ENCODE results near the gene SETD3.

The SETD3 gene

DNA sequence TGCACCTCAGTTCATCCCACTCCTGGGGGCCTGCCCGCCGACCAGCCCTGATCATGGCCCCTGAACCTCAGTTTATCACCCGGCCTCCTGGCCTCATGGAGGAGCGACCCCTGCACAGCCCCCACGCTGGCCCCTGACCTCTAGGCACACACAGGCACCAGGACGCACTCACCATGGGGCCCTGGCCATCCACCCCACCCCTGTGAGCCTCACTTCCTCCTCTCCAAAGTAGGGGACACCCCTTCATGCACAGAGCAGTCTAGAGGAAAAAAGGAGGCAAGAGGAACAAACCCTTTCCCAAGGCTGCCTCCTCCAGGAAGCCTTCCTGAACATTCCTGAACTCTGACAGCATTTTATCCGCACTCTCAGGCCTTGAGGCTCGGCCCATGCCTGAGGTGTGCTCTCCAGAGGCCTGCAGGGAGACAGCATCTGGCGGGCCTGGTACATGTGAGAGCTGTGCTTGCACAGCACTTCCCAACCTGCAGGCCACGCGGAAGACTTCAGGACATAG is 40.0 kb upstream of the SETD3 start:
- Mint-ChIP-seq H3K4me1 (peaks cover 5% of the 10 kb centered on the region), H3K36me3 (no peaks in the 10 kb centered on the region), H3K9me3 (no peaks in the 10 kb centered on the region), H3K27me3 (no peaks in the 10 kb centered on the region), H3K4me3 (no peak overlapping the region), H3K27ac (no peak overlapping the region)
- ATAC-seq (ENCODE audit: low read depth) (no peak), DNase-seq (ENCODE audit: low spot score in 2 of 2) (no peak)

DNA sequence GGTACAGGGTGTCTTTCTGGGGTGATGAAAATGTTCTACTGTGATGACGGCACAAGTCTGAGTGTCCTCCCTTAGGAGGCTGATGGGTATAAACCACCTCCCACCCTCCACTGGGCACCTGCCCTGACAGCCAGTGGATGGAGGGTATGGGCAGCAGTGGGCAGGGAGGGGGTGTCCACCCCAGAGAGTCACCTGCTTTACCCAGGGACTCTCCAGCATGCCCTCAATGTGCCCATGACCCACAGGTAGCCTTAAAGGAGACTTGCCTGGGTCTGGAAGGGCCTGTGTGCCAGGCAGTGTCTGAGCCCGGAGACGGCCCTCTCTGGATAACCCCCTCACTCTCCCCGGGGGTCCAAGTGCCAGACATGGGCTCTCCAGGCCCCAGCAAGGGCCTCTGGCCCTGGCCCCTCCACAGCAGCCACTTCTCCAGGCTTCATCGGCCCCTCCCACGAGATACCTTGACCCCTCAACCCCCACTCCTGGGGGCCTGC is 39.3 kb upstream of the SETD3 start:
- H3K27me3 Mint-ChIP-seq, result no peaks in the 10 kb centered on the region
- DNase-seq (ENCODE audit: low spot score in 2 of 2), result no peak
- H3K36me3 Mint-ChIP-seq, result no peaks in the 10 kb centered on the region
- H3K9me3 Mint-ChIP-seq, result no peaks in the 10 kb centered on the region
- no peak overlapping the region for H3K4me3 Mint-ChIP-seq
- no peak overlapping the region for H3K27ac Mint-ChIP-seq
- H3K4me1 Mint-ChIP-seq, result peaks cover 2% of the 10 kb centered on the region
- no peak for ATAC-seq (ENCODE audit: low read depth)

DNA sequence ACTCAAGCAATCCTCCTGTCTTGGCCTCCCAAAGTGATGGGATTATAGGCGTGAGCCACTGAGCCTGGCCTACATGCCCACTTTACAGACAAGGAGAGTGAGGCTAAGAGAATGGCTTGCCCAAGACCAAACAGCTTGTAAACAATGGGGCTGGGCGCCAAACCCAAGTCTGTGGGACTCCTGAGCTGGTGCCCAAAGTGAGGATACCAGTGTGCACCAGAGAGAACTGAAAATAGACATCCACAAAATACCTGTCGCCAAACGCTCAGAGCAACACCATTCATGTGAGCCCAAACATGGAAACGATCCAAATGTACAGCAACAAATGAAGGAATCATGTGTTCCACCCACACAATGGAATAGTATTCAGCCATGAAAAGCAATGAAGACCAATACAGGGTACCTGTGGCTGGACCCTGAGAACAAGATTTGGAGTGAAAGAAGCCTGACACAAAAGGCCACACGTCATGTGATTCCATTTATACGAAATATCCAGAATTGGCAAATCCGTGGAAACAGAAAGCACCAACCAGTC is 38.8 kb upstream of the SETD3 start:
- Mint-ChIP-seq H3K36me3 (no peaks in the 10 kb centered on the region), H3K4me3 (no peak overlapping the region), H3K4me1 (no peaks in the 10 kb centered on the region), H3K27me3 (no peaks in the 10 kb centered on the region), H3K27ac (no peak overlapping the region), H3K9me3 (no peaks in the 10 kb centered on the region)
- DNase-seq (ENCODE audit: low spot score in 2 of 2) (no peak), ATAC-seq (ENCODE audit: low read depth) (no peak)

DNA sequence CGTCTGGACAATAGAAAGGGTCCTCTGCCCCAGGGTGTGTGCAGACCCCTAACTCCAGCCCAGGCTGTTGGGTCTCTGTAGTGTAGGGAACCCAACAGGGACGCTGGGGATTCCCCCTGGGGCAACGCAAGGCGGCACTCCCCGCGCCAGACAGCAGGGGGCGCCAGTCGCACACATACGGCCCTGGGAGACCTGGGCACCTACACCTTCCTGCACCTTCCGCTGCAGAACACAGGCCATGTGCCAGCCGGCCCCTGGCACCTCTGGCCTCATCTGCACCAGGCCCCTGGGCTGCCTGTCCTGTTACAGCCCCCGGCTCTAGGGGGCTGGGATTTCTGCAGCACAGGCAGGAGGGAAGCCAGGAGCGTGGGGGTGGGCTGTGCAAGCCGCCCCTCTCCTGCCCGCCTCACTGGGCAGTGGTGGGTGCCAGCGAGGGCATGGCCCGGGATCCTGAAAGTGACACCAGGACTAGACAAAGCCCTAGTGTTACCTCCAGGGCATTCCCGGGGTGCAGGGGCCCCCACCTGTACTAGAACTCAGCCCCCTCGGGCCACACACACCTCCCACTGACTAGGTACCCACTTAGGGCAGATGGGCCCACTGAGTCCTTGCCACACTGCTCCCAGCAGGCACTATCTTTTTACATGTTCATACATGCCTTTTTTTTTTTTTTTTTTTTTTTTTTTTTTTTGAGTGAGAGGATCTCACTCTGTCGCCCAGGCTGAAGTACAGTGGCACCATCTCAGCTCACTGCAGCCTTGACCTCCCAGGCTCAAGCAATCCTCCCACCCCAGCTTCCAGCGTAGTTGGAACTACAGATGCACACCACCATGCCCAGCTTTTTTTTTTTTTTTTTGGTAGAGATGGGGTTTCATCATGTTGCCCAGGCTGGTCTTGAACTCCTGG is 38.0 kb upstream of the SETD3 start:
- Mint-ChIP-seq H3K27ac (no peak overlapping the region), H3K36me3 (no peaks in the 10 kb centered on the region), H3K4me3 (no peak overlapping the region), H3K9me3 (no peaks in the 10 kb centered on the region), H3K27me3 (no peaks in the 10 kb centered on the region), H3K4me1 (no peaks in the 10 kb centered on the region)
- peak; percentile 88 for ATAC-seq (ENCODE audit: low read depth)
- peak; percentile 76 to 92 for DNase-seq (ENCODE audit: low spot score in 2 of 2)

DNA sequence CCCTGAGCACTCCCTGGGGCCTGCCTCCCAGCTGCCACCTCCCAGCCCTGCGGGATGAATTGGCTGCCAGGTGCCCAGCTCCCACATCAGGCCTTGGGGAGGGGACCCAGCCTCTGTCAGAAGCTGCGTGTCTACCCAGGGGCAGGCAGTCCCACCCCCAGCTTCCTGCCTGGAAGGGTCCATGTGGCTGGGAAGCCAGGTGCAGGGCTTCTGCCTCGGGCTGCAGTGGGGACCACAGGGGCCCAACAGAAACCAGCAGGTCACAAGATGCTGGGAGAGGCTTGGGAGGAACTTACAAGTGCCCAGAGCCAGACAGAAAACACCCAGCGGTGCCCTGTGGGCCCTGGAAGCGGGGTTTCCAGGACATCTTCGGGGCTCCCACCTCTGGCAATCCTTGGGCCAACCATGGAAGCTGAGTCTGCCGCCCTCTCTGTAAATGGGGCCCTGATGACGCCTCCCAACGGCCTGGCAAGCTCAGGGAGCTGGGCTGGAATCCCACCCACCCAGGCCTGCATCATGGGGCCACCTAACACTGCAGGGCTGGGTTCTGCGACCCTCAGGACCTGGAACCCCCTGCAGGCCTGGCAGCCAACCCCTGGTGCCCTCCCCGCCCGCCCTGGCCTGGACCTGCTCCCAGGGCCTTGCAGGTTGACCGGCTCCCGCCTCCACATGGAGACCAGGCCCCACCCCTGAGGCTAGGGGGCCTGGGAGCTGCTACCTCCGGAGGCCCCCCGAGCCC is 37.2 kb upstream of the SETD3 start:
- ATAC-seq (ENCODE audit: low read depth) (no peak), DNase-seq (ENCODE audit: low spot score in 2 of 2) (no peak)
- Mint-ChIP-seq H3K36me3 (no peaks in the 10 kb centered on the region), H3K9me3 (no peaks in the 10 kb centered on the region), H3K27ac (no peak overlapping the region), H3K4me1 (no peaks in the 10 kb centered on the region), H3K27me3 (no peaks in the 10 kb centered on the region), H3K4me3 (no peak overlapping the region)

DNA sequence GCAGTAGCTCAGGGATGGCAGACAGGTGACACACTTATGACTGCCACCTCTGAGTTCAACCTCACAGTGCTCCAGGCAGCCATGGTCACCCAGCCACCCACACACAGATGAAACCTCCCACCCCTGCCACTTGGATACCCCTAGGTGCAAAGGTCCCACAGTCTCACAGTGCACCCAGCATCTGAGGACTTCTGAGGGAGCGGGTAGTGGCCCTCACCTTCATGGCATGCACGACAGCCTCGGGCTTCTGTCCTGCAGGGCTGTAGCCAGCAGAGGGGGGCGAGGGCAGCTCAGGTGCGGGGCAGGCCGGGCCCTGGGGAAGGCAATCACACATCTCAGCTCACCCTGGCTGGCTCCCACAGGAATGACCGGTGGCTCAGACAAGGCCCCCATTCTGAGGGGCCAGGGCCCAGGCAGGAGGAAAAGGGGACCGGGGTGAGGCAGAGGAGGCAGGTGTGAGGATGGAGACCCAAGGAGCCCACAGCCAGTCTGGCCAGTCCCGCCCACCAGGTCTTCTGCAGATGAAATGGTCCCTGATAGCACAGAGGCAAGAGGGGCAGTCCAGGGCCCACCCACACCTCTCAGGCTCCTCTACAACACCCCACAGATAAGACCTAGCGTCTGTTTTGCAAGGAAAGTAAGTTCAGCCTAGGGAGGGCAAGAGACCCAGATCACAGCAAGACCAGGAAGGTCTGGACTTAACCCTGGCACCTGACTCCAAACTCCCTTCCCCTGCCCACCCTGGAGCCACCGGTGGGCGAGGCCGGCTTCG is 36.4 kb upstream of the SETD3 start:
- no peak for ATAC-seq (ENCODE audit: low read depth)
- no peaks in the 10 kb centered on the region for H3K4me1 Mint-ChIP-seq

DNA sequence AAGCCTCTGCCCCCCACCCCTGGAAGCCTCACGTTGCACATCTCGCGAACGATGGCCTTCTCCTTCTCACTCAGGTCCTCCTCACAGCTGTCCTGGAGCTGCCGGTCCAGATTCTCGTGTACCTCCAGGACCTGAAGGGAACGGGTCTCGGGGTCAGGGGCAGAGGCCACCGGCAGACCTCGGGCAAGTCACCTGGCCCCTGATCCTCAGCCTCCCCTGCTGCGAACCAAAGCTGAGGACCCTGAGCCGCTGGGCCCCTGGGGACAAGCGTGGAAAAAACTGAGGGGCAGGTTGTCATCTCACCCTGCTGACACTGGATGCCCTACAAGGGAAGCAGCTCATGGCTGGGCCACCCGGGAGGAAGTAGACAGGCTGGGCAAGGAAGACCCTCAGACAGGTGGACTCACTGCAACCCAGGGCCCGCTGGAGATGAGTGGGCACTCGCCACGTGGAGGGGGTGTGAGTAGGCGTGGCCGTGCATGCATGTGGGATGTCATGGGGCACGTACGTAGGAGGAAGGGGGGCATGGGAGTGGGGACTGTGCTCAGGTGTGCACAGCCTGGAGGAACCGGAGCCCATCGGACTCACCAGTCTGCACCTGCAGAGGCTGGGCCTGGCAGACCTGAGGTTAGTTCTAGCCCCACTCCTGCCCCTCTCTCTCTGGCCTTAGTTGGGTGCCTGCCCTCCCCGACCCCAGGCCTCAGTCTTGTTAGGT is 35.7 kb upstream of the SETD3 start:
- H3K27ac Mint-ChIP-seq, result peak overlapping the region; percentile 45
- no peak overlapping the region for H3K4me3 Mint-ChIP-seq
- H3K27me3 Mint-ChIP-seq, result no peaks in the 10 kb centered on the region

More for the DNA sequence above, 36.4 kb upstream of the SETD3 start:
- Mint-ChIP-seq H3K9me3 (no peaks in the 10 kb centered on the region), H3K27me3 (no peaks in the 10 kb centered on the region), H3K27ac (no peak overlapping the region), H3K4me3 (no peak overlapping the region), H3K36me3 (no peaks in the 10 kb centered on the region)
- no peak for DNase-seq (ENCODE audit: low spot score in 2 of 2)

DNA sequence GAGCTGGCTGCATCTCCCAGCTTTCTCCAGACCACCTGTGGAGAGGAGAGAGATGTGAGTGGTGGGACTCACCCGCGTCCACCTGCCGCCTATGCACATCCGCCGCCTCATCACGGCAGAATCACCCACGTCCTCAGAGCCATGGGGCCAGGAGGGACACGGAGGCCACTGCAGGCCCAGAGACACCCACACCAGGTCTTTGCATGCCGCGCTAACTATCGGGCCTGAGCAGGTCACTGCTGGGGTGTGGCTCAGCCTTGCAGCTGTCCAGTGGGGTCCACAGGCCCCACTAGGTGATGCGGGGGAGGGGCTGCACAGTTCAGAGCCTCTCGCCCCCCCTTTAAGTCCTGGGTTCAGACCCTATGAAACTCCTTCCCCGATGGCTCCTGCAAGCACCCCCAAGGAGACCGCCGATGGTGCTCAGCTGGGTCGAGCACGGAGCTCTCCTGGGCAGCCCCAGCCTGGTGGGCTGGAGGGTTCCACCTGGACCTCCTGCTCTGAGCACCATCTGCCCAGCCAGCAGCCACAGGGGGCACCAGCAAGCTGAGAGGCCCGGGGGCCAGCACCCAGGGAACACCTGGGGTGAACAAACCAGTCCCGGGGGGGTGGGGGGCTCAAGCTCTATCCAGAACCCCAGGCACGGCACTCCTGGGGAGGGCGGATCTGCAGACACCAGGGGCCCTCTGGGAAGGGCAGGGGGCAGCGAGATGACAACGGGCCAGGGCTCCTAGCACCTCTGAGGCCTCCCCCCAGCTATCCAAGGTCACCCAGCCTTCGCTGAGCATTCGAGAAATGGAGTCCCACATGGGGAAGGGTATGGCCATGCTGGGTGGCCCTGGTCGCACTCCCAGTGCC is 34.9 kb upstream of the SETD3 start:
- H3K9me3 Mint-ChIP-seq, result no peaks in the 10 kb centered on the region
- ATAC-seq (ENCODE audit: low read depth), result no peak
- no peak for DNase-seq (ENCODE audit: low spot score in 2 of 2)
- H3K4me1 Mint-ChIP-seq, result no peaks in the 10 kb centered on the region
- H3K36me3 Mint-ChIP-seq, result no peaks in the 10 kb centered on the region
- H3K27me3 Mint-ChIP-seq, result no peaks in the 10 kb centered on the region
- no peak overlapping the region for H3K4me3 Mint-ChIP-seq
- H3K27ac Mint-ChIP-seq, result no peak overlapping the region

More for the DNA sequence above, 35.7 kb upstream of the SETD3 start:
- no peaks in the 10 kb centered on the region for H3K9me3 Mint-ChIP-seq
- ATAC-seq (ENCODE audit: low read depth) (no peak), DNase-seq (ENCODE audit: low spot score in 2 of 2) (no peak)
- no peaks in the 10 kb centered on the region for H3K36me3 Mint-ChIP-seq
- no peaks in the 10 kb centered on the region for H3K4me1 Mint-ChIP-seq

DNA sequence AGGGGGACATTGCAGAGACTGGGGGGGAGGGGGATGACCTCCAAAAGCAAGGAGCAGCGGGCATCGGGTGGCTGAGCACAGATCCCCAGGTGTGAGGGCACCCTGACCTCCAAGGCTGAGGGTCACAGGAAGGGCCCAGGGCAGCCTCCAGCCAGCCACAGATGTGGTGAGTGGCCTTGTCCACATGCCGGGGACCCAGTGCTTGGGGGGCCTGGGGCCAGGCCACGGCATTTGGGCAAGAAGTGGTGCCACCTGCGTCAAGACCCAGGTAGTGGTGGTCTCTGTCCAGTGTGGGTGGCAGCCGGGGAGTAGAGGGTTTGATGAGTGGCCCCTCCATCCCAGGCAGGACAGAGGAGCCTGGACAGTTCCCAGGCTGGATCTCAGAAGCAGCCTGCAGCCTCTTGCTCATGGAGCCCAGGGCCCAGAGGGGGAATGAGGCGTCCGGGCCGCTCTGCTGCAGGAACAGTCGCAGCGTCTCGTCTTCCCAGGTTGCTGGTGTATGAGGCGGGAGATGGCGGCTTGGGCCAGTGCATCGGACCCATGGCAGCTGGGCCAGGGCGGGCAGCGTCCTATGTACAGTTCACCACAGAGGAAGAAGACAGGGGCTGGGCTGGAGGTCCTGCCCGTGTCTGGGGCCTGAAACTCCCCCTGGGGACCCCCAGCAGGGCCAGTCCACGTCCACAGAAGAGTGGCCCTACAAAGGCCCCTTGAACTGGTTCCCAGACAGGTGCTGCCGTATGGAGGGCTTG is 34.1 kb upstream of the SETD3 start:
- H3K4me1 Mint-ChIP-seq, result no peaks in the 10 kb centered on the region
- H3K27me3 Mint-ChIP-seq, result no peaks in the 10 kb centered on the region
- ATAC-seq (ENCODE audit: low read depth), result no peak
- no peaks in the 10 kb centered on the region for H3K9me3 Mint-ChIP-seq
- DNase-seq (ENCODE audit: low spot score in 2 of 2), result no peak
- no peak overlapping the region for H3K4me3 Mint-ChIP-seq
- H3K36me3 Mint-ChIP-seq, result no peaks in the 10 kb centered on the region
- H3K27ac Mint-ChIP-seq, result no peak overlapping the region

DNA sequence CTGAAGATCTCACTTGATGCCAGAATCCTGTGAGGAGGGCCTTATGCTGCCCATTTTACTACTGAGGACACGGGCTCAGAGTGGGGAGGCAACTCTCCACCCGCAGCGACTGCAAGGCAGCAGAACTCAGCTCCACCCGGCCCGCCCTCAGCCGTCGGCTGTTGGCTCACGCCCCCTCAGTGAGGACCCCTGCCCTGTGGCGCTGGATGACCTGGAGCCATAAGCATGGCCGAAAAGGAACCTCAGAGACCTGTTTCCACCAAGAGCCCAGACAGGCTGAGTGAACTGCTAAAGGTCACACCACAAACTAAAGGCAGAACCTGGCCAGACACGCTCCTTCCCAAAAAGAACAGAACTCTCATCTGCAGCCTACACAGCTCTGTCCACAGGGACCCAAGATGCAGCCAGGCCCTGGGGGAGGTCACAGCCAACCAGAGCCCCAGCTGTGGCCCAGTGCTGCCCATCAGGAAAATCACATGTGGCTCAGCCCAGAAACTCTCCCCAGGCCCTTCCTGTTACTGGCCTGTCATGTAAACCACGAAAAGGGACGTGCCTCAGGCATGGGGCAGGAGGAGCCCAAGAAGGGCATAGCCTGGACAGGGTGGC is 33.4 kb upstream of the SETD3 start:
- peaks cover 5% of the 10 kb centered on the region for H3K36me3 Mint-ChIP-seq
- no peaks in the 10 kb centered on the region for H3K27me3 Mint-ChIP-seq
- no peak for DNase-seq (ENCODE audit: low spot score in 2 of 2)
- H3K4me3 Mint-ChIP-seq, result no peak overlapping the region
- H3K27ac Mint-ChIP-seq, result no peak overlapping the region
- ATAC-seq (ENCODE audit: low read depth), result no peak
- no peaks in the 10 kb centered on the region for H3K4me1 Mint-ChIP-seq
- no peaks in the 10 kb centered on the region for H3K9me3 Mint-ChIP-seq

DNA sequence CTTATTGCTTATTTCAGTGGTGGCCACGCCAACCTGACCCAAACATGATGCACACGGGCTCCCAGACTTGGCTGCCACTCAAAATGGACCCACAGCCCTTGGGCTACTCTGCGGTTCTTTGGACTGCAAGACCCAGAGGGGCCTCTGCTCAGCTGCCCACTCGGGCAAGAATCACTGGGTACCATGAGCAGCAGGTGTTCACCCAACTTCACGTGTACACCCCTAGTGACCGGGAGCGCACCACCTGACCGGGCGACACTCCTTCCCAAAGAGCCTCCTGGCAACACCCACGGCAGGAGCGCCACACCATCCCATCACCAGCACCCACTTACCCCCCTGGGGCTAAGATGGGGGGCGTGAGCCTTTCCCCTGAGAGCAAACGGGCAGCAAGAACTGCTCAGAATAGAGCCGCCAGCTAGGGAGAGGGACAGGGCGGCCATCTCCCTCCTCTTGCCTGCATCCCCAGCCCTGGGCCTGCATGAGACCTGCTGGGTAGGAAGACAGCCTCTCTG is 32.6 kb upstream of the SETD3 start:
- no peak for DNase-seq (ENCODE audit: low spot score in 2 of 2)
- no peaks in the 10 kb centered on the region for H3K9me3 Mint-ChIP-seq
- no peak overlapping the region for H3K4me3 Mint-ChIP-seq
- no peak overlapping the region for H3K27ac Mint-ChIP-seq
- ATAC-seq (ENCODE audit: low read depth), result no peak
- H3K27me3 Mint-ChIP-seq, result no peaks in the 10 kb centered on the region
- H3K36me3 Mint-ChIP-seq, result peaks cover 12% of the 10 kb centered on the region
- H3K4me1 Mint-ChIP-seq, result no peaks in the 10 kb centered on the region
